GM23338 (cell line): Measurements from ENCODE around the gene CEP350. TPM values are rescaled to one million over a fixed set of nuclear protein-coding genes. Genes with fewer than 3 reads are reported as not detected.

Experiments used
- ATAC-seq: fragments of 200-7000 bp; cut with Tn5 transposase; 3 replicates; pipeline ENCODE4 v1.9.1; 2020
- DNase-seq: peaks from one replicate; pipeline ENCODE4 v3.0.0-alpha.2; 2015; ENCODE audit warnings: low spot score
- H2AFZ ChIP-seq: fragments of 200-600 bp; sonication (generic); 2 replicates; pipeline ENCODE4 v1.8.0; 2016; ENCODE audit warnings: antibody characterized with exemption, mild to moderate bottlenecking, moderate library complexity
- H3F3A ChIP-seq: fragments of 200-600 bp; sonication (generic); replicated peaks from 2 replicates; pipeline ENCODE4 v1.8.0; 2017; ENCODE audit warnings: antibody characterized with exemption, mixed run types, low read depth
- H3K27ac ChIP-seq: fragments of 200-600 bp; sonication (generic); 2 replicates; pipeline ENCODE4 v1.6.1; 2016; ENCODE audit warnings: low read depth
- H3K27me3 ChIP-seq: fragments of 200-600 bp; sonication (generic); 2 replicates; pipeline ENCODE4 v1.8.0; 2016; ENCODE audit warnings: mild to moderate bottlenecking, mixed run types, moderate library complexity; ENCODE audit not compliant: insufficient read depth
- H3K36me3 ChIP-seq: fragments of 200-600 bp; sonication (generic); 2 replicates; pipeline ENCODE4 v1.8.0; 2016; ENCODE audit warnings: mild to moderate bottlenecking; ENCODE audit not compliant: insufficient read depth
- H3K4me1 ChIP-seq: fragments of 200-600 bp; sonication (generic); 2 replicates; pipeline ENCODE4 v1.8.0; 2016; ENCODE audit warnings: mild to moderate bottlenecking, moderate library complexity; ENCODE audit not compliant: insufficient read depth
- H3K4me2 ChIP-seq: fragments of 200-600 bp; sonication (generic); 2 replicates; pipeline ENCODE4 v1.7.1; 2017; ENCODE audit warnings: mixed run types
- H3K4me3 ChIP-seq: fragments of 200-600 bp; sonication (generic); 2 replicates; pipeline ENCODE4 v1.6.1; 2016; ENCODE audit warnings: mixed run types
- H3K79me2 ChIP-seq: fragments of 200-600 bp; sonication (generic); replicated peaks from 2 replicates; pipeline ENCODE4 v1.8.0; 2017; ENCODE audit warnings: mild to moderate bottlenecking; ENCODE audit not compliant: insufficient read depth
- H3K9me2 ChIP-seq: fragments of 200-600 bp; sonication (generic); 2 replicates; pipeline ENCODE4 v1.8.0; 2017; ENCODE audit not compliant: insufficient read depth
- H4K20me1 ChIP-seq: fragments of 200-600 bp; sonication (generic); replicated peaks from 2 replicates; pipeline ENCODE4 v1.8.0; 2017; ENCODE audit warnings: mild to moderate bottlenecking; ENCODE audit not compliant: insufficient read depth
- H3K27ac Mint-ChIP-seq: 2 replicates; pipeline ENCODE4 v1.8.0; 2020; ENCODE audit warnings: inconsistent platforms, mild to moderate bottlenecking, moderate library complexity, mixed read lengths
- H3K27me3 Mint-ChIP-seq: 3 replicates; pipeline ENCODE4 v1.8.0; 2022; ENCODE audit warnings: low read depth, mild to moderate bottlenecking, moderate library complexity, mixed read lengths, inconsistent platforms; ENCODE audit not compliant: insufficient read depth, poor library complexity
- H3K36me3 Mint-ChIP-seq: 3 replicates; pipeline ENCODE4 v1.8.0; 2021; ENCODE audit warnings: low read depth, mild to moderate bottlenecking, inconsistent platforms, moderate library complexity, mixed read lengths
- H3K4me1 Mint-ChIP-seq: 3 replicates; pipeline ENCODE4 v1.8.0; 2020; ENCODE audit warnings: mild to moderate bottlenecking, inconsistent platforms, mixed read lengths
- H3K4me3 Mint-ChIP-seq: 3 replicates; pipeline ENCODE4 v1.8.0; 2021; ENCODE audit warnings: moderate library complexity, mild to moderate bottlenecking, inconsistent platforms, mixed read lengths
- H3K9me3 Mint-ChIP-seq: 3 replicates; pipeline ENCODE4 v1.8.0; 2020; ENCODE audit warnings: moderate library complexity, mild to moderate bottlenecking, inconsistent platforms, mixed read lengths
- CREB1 ChIP-seq: fragments of 250-450 bp; sonication (Bioruptor Pico); IDR thresholded peaks from 2 replicates; pipeline ENCODE4 v1.5.0; 2020; ENCODE audit warnings: low read depth, mild to moderate bottlenecking, moderate library complexity
- EZH2 ChIP-seq: fragments of 200-600 bp; sonication (generic); IDR thresholded peaks from one replicate; pipeline ENCODE4 v1.8.0; 2017; ENCODE audit warnings: antibody characterized with exemption, mild to moderate bottlenecking, low read depth; ENCODE audit not compliant: unreplicated experiment
- JUNB ChIP-seq: IDR thresholded peaks from one replicate; pipeline ENCODE4 v1.6.1; 2016; ENCODE audit warnings: antibody characterized with exemption; ENCODE audit not compliant: unreplicated experiment
- NANOG ChIP-seq: IDR thresholded peaks from 2 replicates; pipeline ENCODE4 v1.6.1; 2016; ENCODE audit warnings: antibody characterized with exemption, borderline replicate concordance
- POLR2AphosphoS5 ChIP-seq: IDR thresholded peaks from 2 replicates; pipeline ENCODE4 v1.6.1; 2016; ENCODE audit warnings: antibody characterized with exemption, low read depth
- REST ChIP-seq: IDR thresholded peaks from one replicate; pipeline ENCODE4 v1.6.1; 2018; ENCODE audit warnings: antibody characterized with exemption; ENCODE audit not compliant: unreplicated experiment
- STAT1 ChIP-seq: IDR thresholded peaks from one replicate; pipeline ENCODE4 v1.6.1; 2016; ENCODE audit warnings: antibody characterized with exemption; ENCODE audit not compliant: unreplicated experiment
- ZNF114 ChIP-seq: fragments of 250-450 bp; sonication (Bioruptor Pico); IDR thresholded peaks from 2 replicates; pipeline ENCODE4 v1.5.0; 2020; ENCODE audit warnings: mild to moderate bottlenecking, moderate library complexity
- ZNF462 ChIP-seq: fragments of 250-450 bp; sonication (Bioruptor Pico); IDR thresholded peaks from 2 replicates; pipeline ENCODE4 v1.5.0; 2020; ENCODE audit warnings: mild to moderate bottlenecking, moderate library complexity
- polyA plus RNA-seq: library from polyadenylated mRNA; unstranded; fragments of >200 nt; fragmentation: Nextera tagmentation; extraction: Ambion mirVana; gene quantifications from 2 replicates; pipeline ENCODE4 v1.2.1, GENCODE V29; 2016
- total RNA-seq: library from RNA; depleted of rRNA; stranded (reverse); fragments of >200 nt; shearing (Covaris generic); gene quantifications from 2 replicates; pipeline ENCODE4 v1.2.3, GENCODE V29; 2014

Gene CEP350
- total and polyA plus RNA-seq, 2 experiments from 2014 or later, result 23.4 to 36.8 TPM

DNA sequence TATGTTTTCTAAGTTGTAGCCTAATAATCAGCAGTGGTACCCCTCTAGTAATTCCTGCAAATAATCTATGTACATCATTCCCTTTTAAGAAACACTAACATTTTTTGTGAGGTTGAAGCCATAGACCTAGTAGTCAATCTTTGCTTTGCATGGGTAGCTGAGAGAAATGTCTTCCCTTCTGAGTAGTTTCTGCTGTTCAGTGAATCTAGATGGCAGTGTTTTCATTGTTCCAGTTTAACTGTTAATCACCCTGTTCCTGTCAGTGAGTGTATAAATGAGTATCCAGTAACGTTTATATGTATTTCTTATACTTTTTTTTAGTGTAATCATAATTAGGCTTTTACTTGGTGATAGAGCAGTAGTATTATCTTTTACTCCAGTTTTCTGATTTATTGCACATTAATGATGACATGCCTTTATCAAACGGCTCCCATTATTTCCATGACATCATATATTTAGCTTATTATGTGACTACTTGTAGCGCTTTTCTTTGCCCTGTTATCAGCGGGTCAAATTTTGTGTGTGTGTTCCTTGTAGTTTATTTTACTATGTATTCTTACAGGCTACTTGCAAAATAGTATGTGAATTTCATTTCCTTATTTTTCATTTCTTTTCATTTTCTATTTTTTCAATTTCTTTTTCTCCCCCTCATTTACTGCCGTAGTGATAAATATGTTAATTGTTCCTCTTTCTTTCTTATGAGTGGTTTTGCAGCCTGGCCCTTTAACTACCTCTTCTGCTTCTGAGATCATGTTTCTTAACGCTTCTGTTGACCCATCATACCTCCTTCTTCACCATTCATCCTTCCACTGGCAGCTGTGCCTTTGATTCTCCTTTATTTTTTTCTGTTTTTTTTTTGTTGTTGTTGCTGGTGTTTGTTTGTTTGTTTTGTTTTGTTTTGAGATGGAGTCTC is 18.8 kb downstream of the CEP350 start:
- Histone ChIP-seq H3K36me3 (no peaks in the 10 kb centered on the region), H2AFZ (no peak overlapping the region), H3K27ac (no peak overlapping the region), H3F3A (no peaks in the 10 kb centered on the region), H3K9me2 (no peaks in the 10 kb centered on the region), H3K4me1 (peaks cover 5% of the 10 kb centered on the region; the same call in 1 of the 2 replicates), H3K4me2 (no peak overlapping the region), H4K20me1 (peaks cover 17% of the 10 kb centered on the region), H3K4me3 (no peak overlapping the region), H3K27me3 (no peaks in the 10 kb centered on the region), H3K79me2 (peaks cover 99% of the 10 kb centered on the region)
- ATAC-seq, result no peak
- H3K4me1 Mint-ChIP-seq, result peaks cover 18% of the 10 kb centered on the region
- TF ChIP-seq POLR2AphosphoS5 (no peak), ZNF114 (CRISPR knock-in tag) (no peak)
- no peak overlapping the region for H3K27ac Mint-ChIP-seq
- H3K36me3 Mint-ChIP-seq, result no peaks in the 10 kb centered on the region; the same call in 2 of the 3 replicates
- no peak for DNase-seq
- H3K4me3 Mint-ChIP-seq, result no peak overlapping the region
- H3K27me3 Mint-ChIP-seq, result peaks cover 2% of the 10 kb centered on the region
- no peaks in the 10 kb centered on the region for H3K9me3 Mint-ChIP-seq

- Mint-ChIP-seq H3K9me3 (peaks cover 3% of the 10 kb centered on the region; the same call in 1 of the 3 replicates), H3K36me3 (no peaks in the 10 kb centered on the region; the same call in 2 of the 3 replicates), H3K27me3 (peaks cover 2% of the 10 kb centered on the region), H3K4me3 (no peak overlapping the region), H3K4me1 (peaks cover 15% of the 10 kb centered on the region), H3K27ac (no peak overlapping the region; the same call in 1 of the 2 replicates)
- Histone ChIP-seq H3K4me1 (peaks cover 5% of the 10 kb centered on the region; the same call in 1 of the 2 replicates), H4K20me1 (peaks cover 13% of the 10 kb centered on the region), H3K4me2 (no peak overlapping the region), H3K27me3 (no peaks in the 10 kb centered on the region), H3K79me2 (peaks cover 99% of the 10 kb centered on the region), H3F3A (no peaks in the 10 kb centered on the region), H3K4me3 (no peak overlapping the region), H2AFZ (no peak overlapping the region), H3K36me3 (no peaks in the 10 kb centered on the region), H3K9me2 (no peaks in the 10 kb centered on the region), H3K27ac (no peak overlapping the region)
- peak; percentile 37 for DNase-seq
- ATAC-seq, result peak; percentile 91
- TF ChIP-seq CREB1 (CRISPR knock-in tag) (no peak), NANOG (no peak), REST (no peak), STAT1 (no peak), ZNF462 (CRISPR knock-in tag) (no peak), EZH2 (no peak), JUNB (no peak)
These were observed 22.5 kb downstream of the CEP350 start for GRCh38 chr1:179976970-179977651.
